K562 (cell line): ENCODE data around the gene TENT4B. TPM values are rescaled to one million over a fixed set of nuclear protein-coding genes. Genes with fewer than 3 reads are reported as not detected.
A peak's percentile ranks its signal among the peaks of the same experiment; 100 is the strongest.

Experiments used
- ATF3 ChIP-seq, 2 experiments: fragments of 450-650 bp in 1 of 2; sonication (generic) in 1 of 2; formaldehyde crosslinking in 1 of 2; IDR thresholded peaks in 1 of 2; conservative IDR thresholded peaks in 1 of 2; 2 replicates each; pipeline versions ENCODE4 v1.6.1 to v1.8.1; 2016 to 2023; ENCODE audit warnings: mild to moderate bottlenecking in 2 of 2, moderate library complexity in 2 of 2, inconsistent platforms in 1 of 2, missing genetic modification reagents in 1 of 2
- ATF6 ChIP-seq: sonication (generic); formaldehyde crosslinking; IDR thresholded peaks from 2 replicates; pipeline ENCODE4 v1.4.0; 2020; ENCODE audit warnings: mild to moderate bottlenecking, missing genetic modification reagents
- C11orf30 ChIP-seq: fragments of 450-650 bp; IDR thresholded peaks from 2 replicates; pipeline ENCODE4 v1.6.1; 2016; ENCODE audit warnings: low read depth, mild to moderate bottlenecking
- CBX8 ChIP-seq: fragments of 200-600 bp; sonication (generic); IDR thresholded peaks from 2 replicates; pipeline ENCODE4 v1.6.1; 2012; ENCODE audit warnings: borderline replicate concordance, mixed run types, low read depth, mild to moderate bottlenecking, moderate library complexity, mixed read lengths, low read length, control low read depth, inconsistent platforms; ENCODE audit not compliant: poor library complexity, severe bottlenecking; ENCODE audit errors: extremely low read depth
- ETS1 ChIP-seq: conservative IDR thresholded peaks from 2 replicates; pipeline ENCODE4 v1.6.1; 2011; ENCODE audit warnings: low read depth, mild to moderate bottlenecking, low read length; ENCODE audit not compliant: control insufficient read depth
- HDGF ChIP-seq: fragments of 450-650 bp; IDR thresholded peaks from 2 replicates; pipeline ENCODE4 v1.6.1; 2016
- RFX1 ChIP-seq: fragments of 450-650 bp; IDR thresholded peaks from 2 replicates; pipeline ENCODE4 v1.6.1; 2016; ENCODE audit warnings: mild to moderate bottlenecking, moderate library complexity
- SMARCA5 ChIP-seq: fragments of 450-650 bp; IDR thresholded peaks from 2 replicates; pipeline ENCODE4 v1.6.1; 2016
- SREBF2 ChIP-seq: sonication (generic); formaldehyde crosslinking; IDR thresholded peaks from 2 replicates; pipeline ENCODE4 v1.4.0; 2020; ENCODE audit warnings: mild to moderate bottlenecking, missing genetic modification reagents
- ZBTB1 ChIP-seq: sonication (generic); formaldehyde crosslinking; IDR thresholded peaks from 2 replicates; pipeline ENCODE4 v1.8.1; 2023; ENCODE audit warnings: missing genetic modification reagents, low read depth, mild to moderate bottlenecking, borderline replicate concordance
- ZBTB17 ChIP-seq: fragments of 450-650 bp; formaldehyde crosslinking; IDR thresholded peaks from 2 replicates; pipeline ENCODE4 v1.4.0; 2020; ENCODE audit warnings: mild to moderate bottlenecking
- ZFX ChIP-seq: sonication (generic); formaldehyde crosslinking; IDR thresholded peaks from 2 replicates; pipeline ENCODE4 v1.8.0; 2022; ENCODE audit warnings: mild to moderate bottlenecking, missing genetic modification reagents, moderate library complexity
- polyA plus RNA-seq, 8 experiments: library from polyadenylated mRNA; depleted of rRNA in 4 of 8; stranded (reverse) in 5 of 8; unstranded in 3 of 8; fragments of >200 nt; fragmentation: Nextera tagmentation in 2 of 8; fragmentation: Illumina TruSeq in 1 of 8; extraction: Ambion mirVana in 2 of 8; extraction: Trizol in 1 of 8; gene quantifications; 2 replicates each; pipeline versions ENCODE4 v1.2.1 to v1.2.3, GENCODE V29; 2011 to 2014; ENCODE audit warnings: inconsistent platforms in 1 of 8, missing spikeins in 1 of 8
- total RNA-seq, 7 experiments: library from RNA; depleted of rRNA in 6 of 7; stranded (reverse); fragments of >200 nt in 6 of 7; fragmentation: Illumina TruSeq in 2 of 7; extraction: Trizol in 2 of 7; gene quantifications; 2 replicates each; pipeline versions ENCODE4 v1.2.1 to v1.2.3, GENCODE V29; 2011 to 2021; ENCODE audit warnings: low replicate concordance in 1 of 7
- TF ChIP-seq, protein P1 (sequence below): fragments of 250-450 bp; sonication (Bioruptor Pico); IDR thresholded peaks from 2 replicates; pipeline ENCODE4 v1.5.0; 2022; ENCODE audit warnings: mild to moderate bottlenecking
- TF ChIP-seq, protein P2 (sequence below): fragments of 450-650 bp; IDR thresholded peaks from 2 replicates; pipeline ENCODE4 v1.6.1; 2016
- TF ChIP-seq, protein P3 (sequence below): fragments of 250-450 bp; sonication (Bioruptor Pico); IDR thresholded peaks from 2 replicates; pipeline ENCODE4 v1.5.0; 2021
- TF ChIP-seq, protein P4 (sequence below): sonication (generic); formaldehyde crosslinking; IDR thresholded peaks from 2 replicates; pipeline ENCODE4 v1.8.0; 2022; ENCODE audit warnings: missing genetic modification reagents, mild to moderate bottlenecking, moderate library complexity, borderline replicate concordance

The TENT4B gene
- total and polyA plus RNA-seq, 9 of the 15 experiments (the other 6 are each of a cell fraction or from before 2014, with no cell fraction given) = 5.2 to 8.4 (median 7.0) TPM

DNA sequence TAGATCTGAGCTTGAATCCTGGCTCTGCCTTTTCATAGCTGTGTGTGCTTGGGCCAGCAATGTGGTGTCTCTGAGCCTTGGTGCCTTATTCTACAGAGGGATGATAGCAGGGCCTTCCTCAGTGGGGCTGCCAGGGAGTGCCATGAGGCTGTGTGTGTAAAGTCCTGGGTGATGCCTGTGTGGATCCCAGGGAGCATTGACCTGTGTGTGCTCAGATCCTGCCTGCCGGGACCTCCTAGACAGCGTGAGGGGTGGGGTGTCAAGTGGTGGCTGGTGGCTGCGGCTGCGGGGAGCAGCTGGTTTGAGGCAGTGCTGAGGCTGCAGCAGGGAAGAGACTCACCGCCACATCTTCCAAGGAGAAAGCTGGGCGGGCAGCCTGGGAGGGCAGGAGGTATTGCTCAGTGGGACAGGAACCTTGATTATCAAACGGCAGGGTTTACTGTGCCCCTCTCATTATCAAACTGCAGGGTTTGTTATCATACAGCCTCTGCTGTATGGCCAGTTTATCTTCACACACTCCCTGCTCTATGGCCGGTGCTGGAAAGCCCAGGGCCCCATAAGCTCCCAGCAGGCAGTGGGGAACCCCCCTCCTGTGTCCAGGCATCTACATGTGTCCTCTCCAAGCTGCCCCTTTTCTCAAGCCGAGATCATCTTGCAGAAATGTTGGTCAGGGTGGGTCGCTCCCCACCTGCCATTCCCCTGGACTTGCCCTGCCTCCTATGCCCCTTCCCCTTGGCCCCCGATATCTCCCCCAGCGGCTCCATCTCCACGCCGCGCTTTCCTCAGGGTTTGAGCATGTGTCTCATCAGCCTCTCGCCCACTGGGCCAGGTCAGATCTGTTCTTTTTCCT is 110.2 kb downstream of the TENT4B start (continued):
- TF ChIP-seq, protein P1, sequence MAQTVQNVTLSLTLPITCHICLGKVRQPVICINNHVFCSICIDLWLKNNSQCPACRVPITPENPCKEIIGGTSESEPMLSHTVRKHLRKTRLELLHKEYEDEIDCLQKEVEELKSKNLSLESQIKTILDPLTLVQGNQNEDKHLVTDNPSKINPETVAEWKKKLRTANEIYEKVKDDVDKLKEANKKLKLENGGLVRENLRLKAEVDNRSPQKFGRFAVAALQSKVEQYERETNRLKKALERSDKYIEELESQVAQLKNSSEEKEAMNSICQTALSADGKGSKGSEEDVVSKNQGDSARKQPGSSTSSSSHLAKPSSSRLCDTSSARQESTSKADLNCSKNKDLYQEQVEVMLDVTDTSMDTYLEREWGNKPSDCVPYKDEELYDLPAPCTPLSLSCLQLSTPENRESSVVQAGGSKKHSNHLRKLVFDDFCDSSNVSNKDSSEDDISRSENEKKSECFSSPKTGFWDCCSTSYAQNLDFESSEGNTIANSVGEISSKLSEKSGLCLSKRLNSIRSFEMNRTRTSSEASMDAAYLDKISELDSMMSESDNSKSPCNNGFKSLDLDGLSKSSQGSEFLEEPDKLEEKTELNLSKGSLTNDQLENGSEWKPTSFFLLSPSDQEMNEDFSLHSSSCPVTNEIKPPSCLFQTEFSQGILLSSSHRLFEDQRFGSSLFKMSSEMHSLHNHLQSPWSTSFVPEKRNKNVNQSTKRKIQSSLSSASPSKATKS (CRISPR knock-in tag) = no peak
- TF ChIP-seq CBX8 = no peak
- TF ChIP-seq, protein P2, sequence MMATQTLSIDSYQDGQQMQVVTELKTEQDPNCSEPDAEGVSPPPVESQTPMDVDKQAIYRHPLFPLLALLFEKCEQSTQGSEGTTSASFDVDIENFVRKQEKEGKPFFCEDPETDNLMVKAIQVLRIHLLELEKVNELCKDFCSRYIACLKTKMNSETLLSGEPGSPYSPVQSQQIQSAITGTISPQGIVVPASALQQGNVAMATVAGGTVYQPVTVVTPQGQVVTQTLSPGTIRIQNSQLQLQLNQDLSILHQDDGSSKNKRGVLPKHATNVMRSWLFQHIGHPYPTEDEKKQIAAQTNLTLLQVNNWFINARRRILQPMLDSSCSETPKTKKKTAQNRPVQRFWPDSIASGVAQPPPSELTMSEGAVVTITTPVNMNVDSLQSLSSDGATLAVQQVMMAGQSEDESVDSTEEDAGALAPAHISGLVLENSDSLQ = no peak
- no peak for TF ChIP-seq ATF3 (IDR thresholded peaks at IDR 0.05)
- no peak for TF ChIP-seq ATF3 (CRISPR knock-in tag; conservative IDR thresholded peaks at IDR 0.05)
- TF ChIP-seq ZFX (CRISPR knock-in tag) = no peak
- TF ChIP-seq, protein P3, sequence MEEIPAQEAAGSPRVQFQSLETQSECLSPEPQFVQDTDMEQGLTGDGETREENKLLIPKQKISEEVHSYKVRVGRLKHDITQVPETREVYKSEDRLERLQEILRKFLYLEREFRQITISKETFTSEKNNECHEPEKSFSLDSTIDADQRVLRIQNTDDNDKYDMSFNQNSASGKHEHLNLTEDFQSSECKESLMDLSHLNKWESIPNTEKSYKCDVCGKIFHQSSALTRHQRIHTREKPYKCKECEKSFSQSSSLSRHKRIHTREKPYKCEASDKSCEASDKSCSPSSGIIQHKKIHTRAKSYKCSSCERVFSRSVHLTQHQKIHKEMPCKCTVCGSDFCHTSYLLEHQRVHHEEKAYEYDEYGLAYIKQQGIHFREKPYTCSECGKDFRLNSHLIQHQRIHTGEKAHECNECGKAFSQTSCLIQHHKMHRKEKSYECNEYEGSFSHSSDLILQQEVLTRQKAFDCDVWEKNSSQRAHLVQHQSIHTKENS = no peak
- TF ChIP-seq HDGF = no peak
- TF ChIP-seq SMARCA5 = peak; percentile 91
- no peak for TF ChIP-seq RFX1
- TF ChIP-seq, protein P4, sequence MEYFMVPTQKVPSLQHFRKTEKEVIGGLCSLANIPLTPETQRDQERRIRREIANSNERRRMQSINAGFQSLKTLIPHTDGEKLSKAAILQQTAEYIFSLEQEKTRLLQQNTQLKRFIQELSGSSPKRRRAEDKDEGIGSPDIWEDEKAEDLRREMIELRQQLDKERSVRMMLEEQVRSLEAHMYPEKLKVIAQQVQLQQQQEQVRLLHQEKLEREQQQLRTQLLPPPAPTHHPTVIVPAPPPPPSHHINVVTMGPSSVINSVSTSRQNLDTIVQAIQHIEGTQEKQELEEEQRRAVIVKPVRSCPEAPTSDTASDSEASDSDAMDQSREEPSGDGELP (CRISPR knock-in tag) = peak; percentile 82; the same call in 1 of the 2 replicates
- TF ChIP-seq ZBTB1 (CRISPR knock-in tag) = no peak
- no peak for TF ChIP-seq SREBF2 (CRISPR knock-in tag)
- no peak; the same call in 1 of the 2 replicates for TF ChIP-seq ZBTB17
- TF ChIP-seq ATF6 (CRISPR knock-in tag) = 0 out of 2 replicates have a peak, but pooled peaks have one; percentile 54
- TF ChIP-seq ETS1 = no peak
- TF ChIP-seq C11orf30 = no peak
